Right lobe of liver (tissue), 6 donors: ENCODE measurements around the gene DNER. TPM values are rescaled to one million over a fixed set of nuclear protein-coding genes. Genes with fewer than 3 reads are reported as not detected.

Experiments
- ATAC-seq, 4 donors: fragments of 200-7000 bp; cut with Tn5 transposase; one replicate each; pipeline ENCODE4 v1.9.1; 2020; ENCODE audit warnings: mild to moderate bottlenecking in 4 of 4, moderate library complexity in 4 of 4
- DNase-seq, 3 donors: peaks; one replicate each; pipeline ENCODE4 v3.0.0-alpha.2; 2020
- H3K27ac ChIP-seq, 3 donors: fragments of 200-600 bp; one replicate each; pipeline ENCODE4 v1.8.0; 2022
- H3K27me3 ChIP-seq, 2 donors: fragments of 200-600 bp; one replicate each; pipeline ENCODE4 v1.8.0; 2022
- H3K36me3 ChIP-seq, 4 donors: fragments of 200-600 bp; sonication (generic) in 1 of 4; one replicate each; pipeline versions ENCODE4 v1.5.1 to v1.8.0; 2017 to 2022; ENCODE audit warnings: control low read depth in 1 of 4
- H3K4me1 ChIP-seq, 4 donors: fragments of 200-600 bp; sonication (generic) in 1 of 4; one replicate each; pipeline versions ENCODE4 v1.5.1 to v1.8.0; 2017 to 2022; ENCODE audit warnings: control low read depth in 1 of 4
- H3K4me3 ChIP-seq, 3 donors: fragments of 200-600 bp; one replicate each; pipeline ENCODE4 v1.8.0; 2022
- H3K9me3 ChIP-seq, 4 donors: fragments of 200-600 bp; sonication (generic) in 1 of 4; one replicate each; pipeline versions ENCODE4 v1.5.1 to v1.8.0; 2017 to 2022; ENCODE audit warnings: control low read depth in 1 of 4
- CTCF ChIP-seq, 4 donors: fragments of 200-600 bp in 3 of 4; fragments of 450-650 bp in 1 of 4; IDR thresholded peaks; one replicate each; pipeline versions ENCODE4 v1.5.1 to v1.8.0; 2016 to 2022; ENCODE audit warnings: antibody characterized with exemption in 4 of 4, mild to moderate bottlenecking in 2 of 4
- POLR2A ChIP-seq: fragments of 450-650 bp; IDR thresholded peaks from one replicate; pipeline ENCODE4 v1.6.1; 2017; ENCODE audit warnings: antibody characterized with exemption, mild to moderate bottlenecking
- WGBS: methylation state at CpG from one replicate; pipeline ENCODE4 v1.1.6; 2018; ENCODE audit warnings: low coverage, low lambda C conversion rate; ENCODE audit not compliant: insufficient coverage; ENCODE audit errors: missing lambda C conversion rate; 5-methylcytosine and 5-hydroxymethylcytosine counted together
- intact Hi-C, 2 donors: fragments of 100-400 bp; cut with DNase I; formaldehyde crosslinking; loops; one replicate each; pipeline versions ENCODE4 v1.11.2 to v1.14.1; 2022
- total RNA-seq, 6 experiments: library from RNA; depleted of rRNA in 2 of 6; stranded (reverse); fragments of >200 nt in 2 of 6; fragmentation: NEBNext Ultra II Directional in 3 of 6; extraction: Animal tissue kit (Norgen Biotek cat#: 25700) in 3 of 6; gene quantifications; one replicate each; pipeline versions ENCODE4 v1.1.0 to v1.2.4, GENCODE V29; 2016 to 2023
- donor health status: DM: no; HTN: yes; CAD: no.
- donor health status: DM: no; HTN: no; CAD: no.
- donor health status: DM: no; HTN: no; CAD: no.
- donor health status: DM: no; HTN: yes; CAD: no.
- donor health status: DM: no; HTN: yes; CAD: no.

DNER gene
- total RNA-seq, 6 experiments from 2014 or later = 0.13 TPM; not detected in 5

DNA sequence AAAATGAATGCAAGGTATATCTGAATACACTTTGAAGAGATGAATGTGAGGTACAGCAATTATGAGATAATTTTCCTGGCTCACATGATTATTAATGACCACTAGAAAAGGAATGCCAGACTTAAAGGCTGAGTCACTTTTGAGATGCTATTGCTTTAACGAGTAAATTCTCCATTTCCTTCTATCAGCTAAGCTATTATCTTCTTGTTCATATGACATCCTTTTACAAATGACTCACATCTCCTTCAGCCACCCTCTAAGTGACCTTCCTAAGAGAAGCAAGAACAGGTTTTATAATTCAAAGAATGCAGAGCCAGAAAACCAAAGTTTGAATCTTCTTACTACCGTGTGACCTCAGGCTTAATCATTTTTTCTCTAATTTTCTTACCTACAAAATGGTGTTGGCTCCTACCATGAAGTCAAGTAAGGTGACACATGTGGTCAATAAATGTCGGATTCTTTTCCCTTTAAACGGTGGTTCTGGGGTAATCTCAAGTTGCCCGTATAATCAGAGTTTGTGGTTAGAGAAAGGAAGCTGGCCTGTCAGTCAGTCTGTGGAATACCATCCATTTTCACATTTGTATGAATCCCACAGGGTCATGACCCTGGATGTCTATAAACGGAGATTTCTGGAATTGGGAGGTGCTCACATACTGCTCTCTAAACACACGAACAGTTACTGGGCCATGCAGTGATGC is 259.3 kb downstream of the DNER start:
- H3K4me3 ChIP-seq = no peak overlapping the region
- intact Hi-C loops = no loop called here
- ATAC-seq (no peak), DNase-seq (no peak)
- H3K36me3 ChIP-seq = no peaks in the 10 kb centered on the region
- H3K27ac ChIP-seq = no peak overlapping the region
- TF ChIP-seq CTCF (IDR thresholded peaks at IDR 0.05) = no peak
- no peak for TF ChIP-seq POLR2A
- no peaks in the 10 kb centered on the region for H3K4me1 ChIP-seq
- H3K27me3 ChIP-seq = no peaks in the 10 kb centered on the region
- 37% methylated on average over 7 of the region's 7 CpGs for WGBS
- H3K9me3 ChIP-seq = no peaks in the 10 kb centered on the region

GRCh38 chr2:229453230-229453629 is 261.1 kb downstream of the DNER start:
- intact Hi-C loops = no loop called here
- no peaks in the 10 kb centered on the region for H3K36me3 ChIP-seq
- TF ChIP-seq CTCF (IDR thresholded peaks at IDR 0.05) (no peak), POLR2A (no peak)
- no peak overlapping the region for H3K4me3 ChIP-seq
- no peaks in the 10 kb centered on the region for H3K9me3 ChIP-seq
- no peak overlapping the region for H3K27ac ChIP-seq
- DNase-seq = no peak
- no peaks in the 10 kb centered on the region for H3K4me1 ChIP-seq
- ATAC-seq = no peak
- no peaks in the 10 kb centered on the region for H3K27me3 ChIP-seq

DNA sequence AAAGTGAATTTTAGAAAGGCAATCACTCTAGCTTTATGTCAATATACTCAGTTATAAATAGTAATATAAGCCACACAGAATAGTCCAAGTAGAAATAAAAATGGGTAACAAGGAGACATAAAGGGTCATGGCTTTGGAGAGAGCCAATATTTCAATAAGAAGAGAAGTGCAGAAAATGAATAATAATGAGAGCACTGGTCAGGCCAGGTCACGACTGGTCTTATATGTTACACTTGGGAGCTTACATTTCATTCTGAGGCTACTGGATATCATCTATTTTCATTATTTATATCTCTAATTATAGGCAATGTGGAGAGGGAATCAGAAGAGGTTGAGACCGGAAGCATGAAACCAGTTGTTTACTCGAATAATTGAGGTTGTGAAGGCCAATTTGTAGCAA is 262.5 kb downstream of the DNER start:
- 61% methylated on average over 3 of the region's 3 CpGs for WGBS
- ATAC-seq (no peak), DNase-seq (no peak)
- no peaks in the 10 kb centered on the region for H3K36me3 ChIP-seq
- H3K4me3 ChIP-seq = no peak overlapping the region
- no peaks in the 10 kb centered on the region for H3K27me3 ChIP-seq
- no peaks in the 10 kb centered on the region for H3K9me3 ChIP-seq
- intact Hi-C loops = no loop called here
- no peak for TF ChIP-seq CTCF (IDR thresholded peaks at IDR 0.05)
- no peak for TF ChIP-seq POLR2A
- no peaks in the 10 kb centered on the region for H3K4me1 ChIP-seq
- no peak overlapping the region for H3K27ac ChIP-seq

DNA sequence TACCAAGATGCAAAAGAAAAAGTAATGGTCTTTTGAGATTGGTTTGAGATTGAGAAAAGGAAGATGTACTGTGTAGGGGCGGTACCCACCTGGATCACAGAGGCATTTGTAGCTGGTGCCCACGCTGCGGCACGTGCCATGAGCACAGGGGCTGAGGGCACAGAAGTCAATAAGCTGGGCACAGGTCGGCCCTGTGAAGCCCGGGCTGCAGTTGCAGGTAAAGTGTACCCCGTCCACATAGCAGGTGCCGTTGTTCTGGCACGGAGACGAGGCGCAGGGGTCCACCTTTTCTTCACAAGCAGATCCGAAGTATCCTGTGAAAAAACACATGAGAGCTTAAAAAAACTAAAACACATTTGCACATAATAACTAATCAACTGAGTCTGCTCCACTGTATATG is 267.1 kb downstream of the DNER start:
- Histone ChIP-seq H3K9me3 (no peaks in the 10 kb centered on the region), H3K27ac (no peak overlapping the region), H3K36me3 (no peaks in the 10 kb centered on the region), H3K4me1 (no peaks in the 10 kb centered on the region), H3K27me3 (peaks cover 0 to 8% of the 10 kb centered on the region in 2 donors), H3K4me3 (no peak overlapping the region)
- ATAC-seq = no peak
- intact Hi-C loops = no loop called here
- TF ChIP-seq POLR2A (no peak), CTCF (IDR thresholded peaks at IDR 0.05) (no peak)
- no peak for DNase-seq
- 81% methylated on average over 8 of the region's 12 CpGs for WGBS

- Histone ChIP-seq H3K9me3 (no peaks in the 10 kb centered on the region), H3K4me1 (no peaks in the 10 kb centered on the region), H3K27me3 (peaks cover 0 to 8% of the 10 kb centered on the region in 2 donors), H3K36me3 (no peaks in the 10 kb centered on the region), H3K27ac (no peak overlapping the region), H3K4me3 (no peak overlapping the region)
- TF ChIP-seq CTCF (IDR thresholded peaks at IDR 0.05) = no peak
- TF ChIP-seq POLR2A = no peak
- intact Hi-C loops = no loop called here
- ATAC-seq = no peak
- DNase-seq = no peak
- 53% methylated on average over 6 of the region's 6 CpGs for WGBS
Measured at GRCh38 chr2:229446350-229446749, 268.0 kb downstream of the DNER start.
